ENCODE measurements around the gene CDC42SE2.

- TF ChIP-seq CTCF (IDR thresholded peaks at IDR 0.05; ENCODE audit: poor library complexity, severe bottlenecking) (no peak), SMC3 (conservative IDR thresholded peaks at IDR 0.05; ENCODE audit: poor library complexity) (no peak), EP300 (conservative IDR thresholded peaks at IDR 0.05; ENCODE audit: poor library complexity, severe bottlenecking) (no peak)
Measured at GRCh38 chr5:131218392-131218791, 45.5 kb upstream of the CDC42SE2 start.

Measured in neural cell (in vitro differentiated cells).